Fibroblast of lung (primary cell): Measurements from ENCODE around the gene MED26.
"Not testable (repeated sequence)": the region's sequence is repeated elsewhere in the genome, so short reads cannot be mapped to it uniquely, and the experiment has no call there.

ENCODE experiments used
- EZH2 ChIP-seq: IDR thresholded peaks from 2 replicates; pipeline ENCODE4 v1.5.1; 2012; ENCODE audit warnings: low read length, control low read depth, mild to moderate bottlenecking; ENCODE audit errors: missing control alignments
- TF ChIP-seq, protein P1 (sequence below), 2 donors: IDR thresholded peaks in 1 of 2; conservative IDR thresholded peaks in 1 of 2; 1 replicate in 1 of 2; 2 replicates in 1 of 2; pipeline ENCODE4 v1.5.1; 2011 to 2012; ENCODE audit warnings: low read length in 2 of 2, control low read depth in 1 of 2, inconsistent platforms in 1 of 2, low read depth in 1 of 2, mild to moderate bottlenecking in 1 of 2

GRCh38 chr19:16543734-16544133 lies 84.3 kb downstream of the MED26 start:
- TF ChIP-seq, protein P1, sequence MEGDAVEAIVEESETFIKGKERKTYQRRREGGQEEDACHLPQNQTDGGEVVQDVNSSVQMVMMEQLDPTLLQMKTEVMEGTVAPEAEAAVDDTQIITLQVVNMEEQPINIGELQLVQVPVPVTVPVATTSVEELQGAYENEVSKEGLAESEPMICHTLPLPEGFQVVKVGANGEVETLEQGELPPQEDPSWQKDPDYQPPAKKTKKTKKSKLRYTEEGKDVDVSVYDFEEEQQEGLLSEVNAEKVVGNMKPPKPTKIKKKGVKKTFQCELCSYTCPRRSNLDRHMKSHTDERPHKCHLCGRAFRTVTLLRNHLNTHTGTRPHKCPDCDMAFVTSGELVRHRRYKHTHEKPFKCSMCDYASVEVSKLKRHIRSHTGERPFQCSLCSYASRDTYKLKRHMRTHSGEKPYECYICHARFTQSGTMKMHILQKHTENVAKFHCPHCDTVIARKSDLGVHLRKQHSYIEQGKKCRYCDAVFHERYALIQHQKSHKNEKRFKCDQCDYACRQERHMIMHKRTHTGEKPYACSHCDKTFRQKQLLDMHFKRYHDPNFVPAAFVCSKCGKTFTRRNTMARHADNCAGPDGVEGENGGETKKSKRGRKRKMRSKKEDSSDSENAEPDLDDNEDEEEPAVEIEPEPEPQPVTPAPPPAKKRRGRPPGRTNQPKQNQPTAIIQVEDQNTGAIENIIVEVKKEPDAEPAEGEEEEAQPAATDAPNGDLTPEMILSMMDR (conservative IDR thresholded peaks at IDR 0.05 in 1 of 2, IDR thresholded peaks at IDR 0.05 in 1 of 2; ENCODE audit: low read depth in 1 of 2, low read length in 2 of 2) = not testable (repeated sequence)
- TF ChIP-seq EZH2 = not testable (repeated sequence)
